ENCODE measurements around the gene TMPO.
"Not testable (repeated sequence)": the region's sequence is repeated elsewhere in the genome, so short reads cannot be mapped to it uniquely, and the experiment has no call there.

Gene TMPO

GRCh38 chr12:98544751-98545150 is 29.4 kb downstream of the TMPO start:
- no peak for DNase-seq
- H3K9ac ChIP-seq (ENCODE audit: low read length), result no peak overlapping the region
- H3F3A ChIP-seq (ENCODE audit: insufficient read depth, low read length), result peaks cover 5% of the 10 kb centered on the region; the same call in 1 of the 2 replicates
- no peaks in the 10 kb centered on the region for H3K4me1 ChIP-seq (ENCODE audit: low read length)
- no peaks in the 10 kb centered on the region for H3K9me3 ChIP-seq (replicated peaks; ENCODE audit: insufficient read depth, low read length)
- TF ChIP-seq CTCF (IDR thresholded peaks at IDR 0.05; ENCODE audit: low read length) (no peak), EZH2 (optimal IDR thresholded peaks at IDR 0.05; ENCODE audit: low read depth, low read length) (no peak), EZH2phosphoT487 (IDR thresholded peaks at IDR 0.05; ENCODE audit: low read length) (no peak)
- H3K27ac ChIP-seq (ENCODE audit: low read length), result no peak overlapping the region
- H3K36me3 ChIP-seq (replicated peaks; ENCODE audit: insufficient read depth, low read length), result peaks cover 41% of the 10 kb centered on the region
- H3K79me2 ChIP-seq (ENCODE audit: low read length), result peaks cover 52% of the 10 kb centered on the region
- H2AFZ ChIP-seq (ENCODE audit: low read length), result no peak overlapping the region
- peaks cover 6% of the 10 kb centered on the region; the same call in 1 of the 2 replicates for H4K20me1 ChIP-seq (ENCODE audit: insufficient read depth, low read length)
- no peaks in the 10 kb centered on the region for H3K9me2 ChIP-seq (replicated peaks; ENCODE audit: insufficient read depth, low read length)
- no peak overlapping the region for H3K4me3 ChIP-seq (ENCODE audit: low read length)
- no peaks in the 10 kb centered on the region for H3K27me3 ChIP-seq (replicated peaks; ENCODE audit: insufficient read depth, low read length)
- H3K4me2 ChIP-seq (ENCODE audit: low read depth, low read length), result no peak overlapping the region

- H3K27ac ChIP-seq (ENCODE audit: low read length), result no peak overlapping the region
- peaks cover 26% of the 10 kb centered on the region; the same call in 1 of the 2 replicates for H3K36me3 ChIP-seq (replicated peaks; ENCODE audit: insufficient read depth, low read length)
Measured at GRCh38 chr12:98549371-98550110, 34.2 kb downstream of the TMPO start.

GRCh38 chr12:98551787-98552186 is 36.4 kb downstream of the TMPO start:
- no peak overlapping the region for H3K27ac ChIP-seq (ENCODE audit: low read length)
- DNase-seq, result no peak
- no peak overlapping the region for H3K9ac ChIP-seq (ENCODE audit: low read length)
- TF ChIP-seq EZH2phosphoT487 (IDR thresholded peaks at IDR 0.05; ENCODE audit: low read length), result no peak
- TF ChIP-seq EZH2 (optimal IDR thresholded peaks at IDR 0.05; ENCODE audit: low read depth, low read length), result no peak
- no peak for TF ChIP-seq CTCF (IDR thresholded peaks at IDR 0.05; ENCODE audit: low read length)
- no peaks in the 10 kb centered on the region for H3K9me3 ChIP-seq (replicated peaks; ENCODE audit: insufficient read depth, low read length)
- no peaks in the 10 kb centered on the region for H3K27me3 ChIP-seq (replicated peaks; ENCODE audit: insufficient read depth, low read length)
- no peak overlapping the region for H3K4me3 ChIP-seq (ENCODE audit: low read length)
- H3F3A ChIP-seq (ENCODE audit: insufficient read depth, low read length), result peaks cover 16% of the 10 kb centered on the region; the same call in 1 of the 2 replicates
- no peak overlapping the region for H2AFZ ChIP-seq (ENCODE audit: low read length)
- no peaks in the 10 kb centered on the region for H3K4me1 ChIP-seq (ENCODE audit: low read length)
- no peaks in the 10 kb centered on the region for H4K20me1 ChIP-seq (ENCODE audit: insufficient read depth, low read length)
- H3K36me3 ChIP-seq (replicated peaks; ENCODE audit: insufficient read depth, low read length), result peaks cover 14% of the 10 kb centered on the region; the same call in 1 of the 2 replicates
- no peak overlapping the region for H3K4me2 ChIP-seq (ENCODE audit: low read depth, low read length)
- no peaks in the 10 kb centered on the region for H3K9me2 ChIP-seq (replicated peaks; ENCODE audit: insufficient read depth, low read length)
- H3K79me2 ChIP-seq (ENCODE audit: low read length), result no peaks in the 10 kb centered on the region

More at GRCh38 chr12:98549371-98550110, 34.2 kb downstream of the TMPO start:
- H3K4me1 ChIP-seq (ENCODE audit: low read length), result no peaks in the 10 kb centered on the region
- no peak for TF ChIP-seq EZH2phosphoT487 (IDR thresholded peaks at IDR 0.05; ENCODE audit: low read length)
- TF ChIP-seq EZH2 (optimal IDR thresholded peaks at IDR 0.05; ENCODE audit: low read depth, low read length), result no peak
- TF ChIP-seq CTCF (IDR thresholded peaks at IDR 0.05; ENCODE audit: low read length), result no peak
- no peak overlapping the region for H2AFZ ChIP-seq (ENCODE audit: low read length)
- H3K9ac ChIP-seq (ENCODE audit: low read length), result no peak overlapping the region
- H3F3A ChIP-seq (ENCODE audit: insufficient read depth, low read length), result peaks cover 17% of the 10 kb centered on the region; the same call in 1 of the 2 replicates
- H3K9me2 ChIP-seq (replicated peaks; ENCODE audit: insufficient read depth, low read length), result no peaks in the 10 kb centered on the region
- no peaks in the 10 kb centered on the region for H4K20me1 ChIP-seq (ENCODE audit: insufficient read depth, low read length)
- H3K9me3 ChIP-seq (replicated peaks; ENCODE audit: insufficient read depth, low read length), result no peaks in the 10 kb centered on the region
- no peak overlapping the region for H3K4me2 ChIP-seq (ENCODE audit: low read depth, low read length)
- H3K79me2 ChIP-seq (ENCODE audit: low read length), result peaks cover 10% of the 10 kb centered on the region; the same call in 1 of the 2 replicates
- no peaks in the 10 kb centered on the region for H3K27me3 ChIP-seq (replicated peaks; ENCODE audit: insufficient read depth, low read length)
- H3K4me3 ChIP-seq (ENCODE audit: low read length), result no peak overlapping the region
- DNase-seq, result no peak

- not testable (repeated sequence) for H4K20me1 ChIP-seq (ENCODE audit: insufficient read depth, low read length); H3K9me2 ChIP-seq (replicated peaks; ENCODE audit: insufficient read depth, low read length); H3K4me3 ChIP-seq (ENCODE audit: low read length); DNase-seq; H2AFZ ChIP-seq (ENCODE audit: low read length); H3K9me3 ChIP-seq (replicated peaks; ENCODE audit: insufficient read depth, low read length); H3K9ac ChIP-seq (ENCODE audit: low read length); H3K27me3 ChIP-seq (replicated peaks; ENCODE audit: insufficient read depth, low read length); H3K4me2 ChIP-seq (ENCODE audit: low read depth, low read length); H3F3A ChIP-seq (ENCODE audit: insufficient read depth, low read length); H3K4me1 ChIP-seq (ENCODE audit: low read length); H3K36me3 ChIP-seq (replicated peaks; ENCODE audit: insufficient read depth, low read length); H3K79me2 ChIP-seq (ENCODE audit: low read length); H3K27ac ChIP-seq (ENCODE audit: low read length)
Measured at GRCh38 chr12:98558097-98558496, 42.7 kb downstream of the TMPO start.
